HEK293 (cell line): ENCODE results near the gene PLCB1.
A peak's percentile ranks its signal among the peaks of the same experiment; 100 is the strongest.

Experiments
- CTCF ChIA-PET: fragments of 350-600 bp; formaldehyde crosslinking; extraction: SDS; loops from one replicate; lab custom pipeline; 2021; ENCODE audit warnings: antibody characterized with exemption; lab: Yijun Ruan, JAX
- POLR2A ChIA-PET: fragments of 300-600 bp; formaldehyde crosslinking; extraction: SDS; loops from one replicate; lab custom pipeline; 2020; ENCODE audit warnings: antibody characterized with exemption, inconsistent platforms; lab: Yijun Ruan, JAX
- H3K27ac ChIP-seq: fragments of 200-500 bp; sonication (Bioruptor generic); 2 replicates; pipeline ENCODE4 v1.5.1; 2014; ENCODE audit warnings: low read depth, low read length, control low read depth, inconsistent platforms; ENCODE audit errors: extremely low read depth
- H3K36me3 ChIP-seq, 2 experiments: fragments of 200-500 bp in 1 of 2; sonication (Bioruptor generic) in 1 of 2; 1 replicate in 1 of 2; 2 replicates in 1 of 2; pipeline ENCODE4 v1.5.1; 2014 to 2017; ENCODE audit warnings: inconsistent platforms in 2 of 2, low read length in 2 of 2; ENCODE audit not compliant: control insufficient read depth in 2 of 2, insufficient read depth in 1 of 2
- H3K4me1 ChIP-seq: fragments of 200-500 bp; sonication (Bioruptor generic); 2 replicates; pipeline ENCODE4 v1.5.1; 2014; ENCODE audit warnings: mild to moderate bottlenecking, low read length, inconsistent platforms; ENCODE audit not compliant: control insufficient read depth, insufficient read depth
- H3K4me3 ChIP-seq: 2 replicates; pipeline ENCODE4 v1.5.1; 2011; ENCODE audit warnings: low read depth, mild to moderate bottlenecking, control low read depth, low read length, moderate library complexity
- H3K9me3 ChIP-seq: fragments of 200-500 bp; sonication (Bioruptor generic); 2 replicates; pipeline ENCODE4 v1.5.1; 2014; ENCODE audit warnings: low read depth, low read length, inconsistent platforms; ENCODE audit not compliant: control insufficient read depth, insufficient read depth
- AEBP2 ChIP-seq: fragments of 450-650 bp; formaldehyde crosslinking; IDR thresholded peaks from 2 replicates; pipeline ENCODE4 v1.5.1; 2016; ENCODE audit warnings: missing biosample characterization, missing genetic modification characterization, borderline replicate concordance
- EGR2 ChIP-seq: fragments of 450-650 bp; formaldehyde crosslinking; IDR thresholded peaks from 2 replicates; pipeline ENCODE4 v1.5.1; 2016; ENCODE audit warnings: low read depth, missing biosample characterization, missing genetic modification characterization
- HOXC10 ChIP-seq: sonication (generic); formaldehyde crosslinking; IDR thresholded peaks from 2 replicates; pipeline ENCODE4 v1.8.1; 2023; ENCODE audit warnings: mild to moderate bottlenecking, missing genetic modification reagents
- PRDM2 ChIP-seq: fragments of 450-650 bp; formaldehyde crosslinking; IDR thresholded peaks from 2 replicates; pipeline ENCODE4 v1.5.1; 2016; ENCODE audit warnings: missing biosample characterization, missing genetic modification characterization, borderline replicate concordance
- PRDM6 ChIP-seq: fragments of 450-650 bp; formaldehyde crosslinking; IDR thresholded peaks from 2 replicates; pipeline ENCODE4 v1.5.1; 2017; ENCODE audit warnings: missing biosample characterization, missing genetic modification characterization
- YY1 ChIP-seq: fragments of 450-650 bp; formaldehyde crosslinking; IDR thresholded peaks from 2 replicates; pipeline ENCODE4 v1.5.1; 2018; ENCODE audit warnings: missing biosample characterization, missing genetic modification characterization
- ZBTB20 ChIP-seq: fragments of 450-650 bp; formaldehyde crosslinking; IDR thresholded peaks from 2 replicates; pipeline ENCODE4 v1.5.1; 2016; ENCODE audit warnings: missing biosample characterization, missing genetic modification characterization
- ZEB2 ChIP-seq: fragments of 450-650 bp; formaldehyde crosslinking; IDR thresholded peaks from 2 replicates; pipeline ENCODE4 v1.5.1; 2016; ENCODE audit warnings: missing biosample characterization, missing genetic modification characterization
- ZFP3 ChIP-seq: fragments of 450-650 bp; formaldehyde crosslinking; IDR thresholded peaks from 2 replicates; pipeline ENCODE4 v1.5.1; 2016; ENCODE audit warnings: low read depth, missing biosample characterization, missing genetic modification characterization
- ZNF37A ChIP-seq: fragments of 450-650 bp; IDR thresholded peaks from 2 replicates; pipeline ENCODE4 v1.5.1; 2018; ENCODE audit warnings: missing biosample characterization, missing genetic modification characterization
- ZNF398 ChIP-seq: fragments of 450-650 bp; formaldehyde crosslinking; IDR thresholded peaks from 2 replicates; pipeline ENCODE4 v1.5.1; 2017; ENCODE audit warnings: missing biosample characterization, missing genetic modification characterization
- ZNF747 ChIP-seq: fragments of 450-650 bp; formaldehyde crosslinking; IDR thresholded peaks from 2 replicates; pipeline ENCODE4 v1.5.1; 2016; ENCODE audit warnings: missing biosample characterization, missing genetic modification characterization
- TF ChIP-seq, protein P1 (sequence below): fragments of 450-650 bp; IDR thresholded peaks from 2 replicates; pipeline ENCODE4 v1.5.1; 2018; ENCODE audit warnings: missing biosample characterization, missing genetic modification characterization
- TF ChIP-seq, protein P2 (sequence below): fragments of 450-650 bp; formaldehyde crosslinking; IDR thresholded peaks from 2 replicates; pipeline ENCODE4 v1.5.1; 2016; ENCODE audit warnings: missing biosample characterization, missing genetic modification characterization

PLCB1 gene

GRCh38 chr20:8490076-8490830 is 358.2 kb downstream of the PLCB1 start:
- no peak overlapping the region for H3K4me3 ChIP-seq
- ChIA-PET CTCF (interaction anchor here (0.5 to 0.6 kb wide), 2 partner anchors 20 to 368 kb away, joined by 3 read pairs; no protein-coding TSS in a partner anchor), POLR2A (no interaction called here)
- TF ChIP-seq ZNF37A: no peak
- no peaks in the 10 kb centered on the region for H3K36me3 ChIP-seq
- H3K4me1 ChIP-seq: 0 out of 2 replicates have a peak, but pooled peaks cover 4% of the 10 kb centered on the region
- H3K9me3 ChIP-seq: no peaks in the 10 kb centered on the region
- no peak overlapping the region for H3K27ac ChIP-seq

DNA sequence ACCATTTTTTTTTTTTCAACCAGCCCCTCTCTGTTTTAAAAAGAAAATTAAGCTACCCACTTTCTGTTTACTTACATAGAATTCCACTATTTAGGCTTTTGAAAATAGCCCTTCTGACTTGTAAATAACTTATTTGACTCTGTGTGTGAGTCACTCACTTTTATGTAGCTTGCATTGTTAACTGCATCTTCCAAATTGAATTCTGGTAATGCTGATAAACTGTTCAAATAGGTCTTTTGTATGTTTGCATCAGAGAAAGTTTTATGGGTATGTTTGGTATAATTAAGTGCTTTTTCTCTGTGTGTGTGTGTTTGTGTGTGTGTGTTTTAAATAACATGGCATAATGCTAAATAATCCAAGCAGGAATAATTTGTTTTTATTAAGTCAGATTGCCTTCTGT is 360.1 kb downstream of the PLCB1 start:
- POLR2A ChIA-PET: no interaction called here
- CTCF ChIA-PET: no interaction called here
- Histone ChIP-seq H3K4me1 (0 out of 2 replicates have a peak, but pooled peaks cover 4% of the 10 kb centered on the region), H3K4me3 (no peak overlapping the region), H3K27ac (no peak overlapping the region), H3K36me3 (no peaks in the 10 kb centered on the region), H3K9me3 (no peaks in the 10 kb centered on the region)
- peak; percentile 76 for TF ChIP-seq PRDM6 (tag by site-specific recombination)
- TF ChIP-seq, protein P1, sequence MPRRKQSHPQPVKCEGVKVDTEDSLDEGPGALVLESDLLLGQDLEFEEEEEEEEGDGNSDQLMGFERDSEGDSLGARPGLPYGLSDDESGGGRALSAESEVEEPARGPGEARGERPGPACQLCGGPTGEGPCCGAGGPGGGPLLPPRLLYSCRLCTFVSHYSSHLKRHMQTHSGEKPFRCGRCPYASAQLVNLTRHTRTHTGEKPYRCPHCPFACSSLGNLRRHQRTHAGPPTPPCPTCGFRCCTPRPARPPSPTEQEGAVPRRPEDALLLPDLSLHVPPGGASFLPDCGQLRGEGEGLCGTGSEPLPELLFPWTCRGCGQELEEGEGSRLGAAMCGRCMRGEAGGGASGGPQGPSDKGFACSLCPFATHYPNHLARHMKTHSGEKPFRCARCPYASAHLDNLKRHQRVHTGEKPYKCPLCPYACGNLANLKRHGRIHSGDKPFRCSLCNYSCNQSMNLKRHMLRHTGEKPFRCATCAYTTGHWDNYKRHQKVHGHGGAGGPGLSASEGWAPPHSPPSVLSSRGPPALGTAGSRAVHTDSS (tag by site-specific recombination): no peak
- TF ChIP-seq ZNF398 (tag by site-specific recombination): peak; percentile 43; the same call in 1 of the 2 replicates

GRCh38 chr20:8498571-8498970 is 366.5 kb downstream of the PLCB1 start:
- ChIA-PET POLR2A (no interaction called here), CTCF (no interaction called here)
- no peaks in the 10 kb centered on the region for H3K36me3 ChIP-seq
- H3K27ac ChIP-seq: no peak overlapping the region
- no peaks in the 10 kb centered on the region for H3K9me3 ChIP-seq
- H3K4me3 ChIP-seq: no peak overlapping the region
- no peaks in the 10 kb centered on the region for H3K4me1 ChIP-seq
- no peak for TF ChIP-seq AEBP2 (tag by site-specific recombination)
- TF ChIP-seq PRDM2 (tag by site-specific recombination): no peak
- no peak for TF ChIP-seq ZEB2 (tag by site-specific recombination)
- no peak for TF ChIP-seq ZNF747 (tag by site-specific recombination)
- no peak for TF ChIP-seq HOXC10
- no peak for TF ChIP-seq EGR2 (tag by site-specific recombination)
- no peak for TF ChIP-seq ZBTB20 (tag by site-specific recombination)
- no peak for TF ChIP-seq ZFP3
- no peak for TF ChIP-seq YY1 (tag by site-specific recombination)
- TF ChIP-seq, protein P2, sequence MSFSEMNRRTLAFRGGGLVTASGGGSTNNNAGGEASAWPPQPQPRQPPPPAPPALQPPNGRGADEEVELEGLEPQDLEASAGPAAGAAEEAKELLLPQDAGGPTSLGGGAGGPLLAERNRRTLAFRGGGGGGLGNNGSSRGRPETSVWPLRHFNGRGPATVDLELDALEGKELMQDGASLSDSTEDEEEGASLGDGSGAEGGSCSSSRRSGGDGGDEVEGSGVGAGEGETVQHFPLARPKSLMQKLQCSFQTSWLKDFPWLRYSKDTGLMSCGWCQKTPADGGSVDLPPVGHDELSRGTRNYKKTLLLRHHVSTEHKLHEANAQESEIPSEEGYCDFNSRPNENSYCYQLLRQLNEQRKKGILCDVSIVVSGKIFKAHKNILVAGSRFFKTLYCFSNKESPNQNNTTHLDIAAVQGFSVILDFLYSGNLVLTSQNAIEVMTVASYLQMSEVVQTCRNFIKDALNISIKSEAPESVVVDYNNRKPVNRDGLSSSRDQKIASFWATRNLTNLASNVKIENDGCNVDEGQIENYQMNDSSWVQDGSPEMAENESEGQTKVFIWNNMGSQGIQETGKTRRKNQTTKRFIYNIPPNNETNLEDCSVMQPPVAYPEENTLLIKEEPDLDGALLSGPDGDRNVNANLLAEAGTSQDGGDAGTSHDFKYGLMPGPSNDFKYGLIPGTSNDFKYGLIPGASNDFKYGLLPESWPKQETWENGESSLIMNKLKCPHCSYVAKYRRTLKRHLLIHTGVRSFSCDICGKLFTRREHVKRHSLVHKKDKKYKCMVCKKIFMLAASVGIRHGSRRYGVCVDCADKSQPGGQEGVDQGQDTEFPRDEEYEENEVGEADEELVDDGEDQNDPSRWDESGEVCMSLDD (tag by site-specific recombination): no peak
